Inferior parietal cortex (tissue), 1 donor: Measurements from ENCODE around the gene CHID1.

Experiments used
- DNase-seq: peaks from one replicate; pipeline ENCODE4 v3.0.0-alpha.2; 2016; ENCODE audit errors: extremely low spot score

The CHID1 gene

GRCh38 chr11:837189-837989 lies 73.2 kb downstream of the CHID1 start:
- no peak for DNase-seq

GRCh38 chr11:836700-837099 lies 73.9 kb downstream of the CHID1 start:
- DNase-seq, result no peak

- DNase-seq, result no peak
Observed at GRCh38 chr11:836274-836673, 74.3 kb downstream of the CHID1 start.

- no peak for DNase-seq
Observed at GRCh38 chr11:834371-835316, 76.0 kb downstream of the CHID1 start.

- no peak for DNase-seq
Observed at GRCh38 chr11:833849-834311, 76.7 kb downstream of the CHID1 start.

- no peak for DNase-seq
Observed at GRCh38 chr11:833114-833791, 77.4 kb downstream of the CHID1 start.

GRCh38 chr11:832529-833113 lies 78.0 kb downstream of the CHID1 start, which contains the start of gene CD151:
Gene CD151 (plus strand): TSS chr11:832952. CDS start chr11:836070, 3,118 bp downstream.
- no peak for DNase-seq

- no peak for DNase-seq
Observed at GRCh38 chr11:831961-832528, 78.6 kb downstream of the CHID1 start.

GRCh38 chr11:831118-831864 lies 79.3 kb downstream of the CHID1 start:
- DNase-seq, result no peak

GRCh38 chr11:830295-831117 lies 80.1 kb downstream of the CHID1 start:
- DNase-seq, result no peak

GRCh38 chr11:829847-830294 lies 80.7 kb downstream of the CHID1 start:
- DNase-seq, result no peak

GRCh38 chr11:829176-829846 lies 81.3 kb downstream of the CHID1 start:
- DNase-seq, result no peak

GRCh38 chr11:828506-829175 lies 82.0 kb downstream of the CHID1 start:
- DNase-seq, result no peak

GRCh38 chr11:827897-828192 lies 82.8 kb downstream of the CHID1 start, which contains the start of gene CRACR2B:
Gene CRACR2B (plus strand): TSS chr11:827919. CDS start chr11:828608, 689 bp downstream.
- no peak for DNase-seq

- DNase-seq, result no peak
Observed at GRCh38 chr11:827146-827896, 83.3 kb downstream of the CHID1 start.

GRCh38 chr11:826836-827145 lies 83.8 kb downstream of the CHID1 start:
- no peak for DNase-seq

- no peak for DNase-seq
Observed at GRCh38 chr11:826227-826621, 84.4 kb downstream of the CHID1 start.
